ENCODE measurements around the gene SIM2.

- TF ChIP-seq, protein P1, sequence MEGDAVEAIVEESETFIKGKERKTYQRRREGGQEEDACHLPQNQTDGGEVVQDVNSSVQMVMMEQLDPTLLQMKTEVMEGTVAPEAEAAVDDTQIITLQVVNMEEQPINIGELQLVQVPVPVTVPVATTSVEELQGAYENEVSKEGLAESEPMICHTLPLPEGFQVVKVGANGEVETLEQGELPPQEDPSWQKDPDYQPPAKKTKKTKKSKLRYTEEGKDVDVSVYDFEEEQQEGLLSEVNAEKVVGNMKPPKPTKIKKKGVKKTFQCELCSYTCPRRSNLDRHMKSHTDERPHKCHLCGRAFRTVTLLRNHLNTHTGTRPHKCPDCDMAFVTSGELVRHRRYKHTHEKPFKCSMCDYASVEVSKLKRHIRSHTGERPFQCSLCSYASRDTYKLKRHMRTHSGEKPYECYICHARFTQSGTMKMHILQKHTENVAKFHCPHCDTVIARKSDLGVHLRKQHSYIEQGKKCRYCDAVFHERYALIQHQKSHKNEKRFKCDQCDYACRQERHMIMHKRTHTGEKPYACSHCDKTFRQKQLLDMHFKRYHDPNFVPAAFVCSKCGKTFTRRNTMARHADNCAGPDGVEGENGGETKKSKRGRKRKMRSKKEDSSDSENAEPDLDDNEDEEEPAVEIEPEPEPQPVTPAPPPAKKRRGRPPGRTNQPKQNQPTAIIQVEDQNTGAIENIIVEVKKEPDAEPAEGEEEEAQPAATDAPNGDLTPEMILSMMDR (IDR thresholded peaks at IDR 0.05) = no peak
- no peak for TF ChIP-seq POLR2A (IDR thresholded peaks at IDR 0.05)
- no peak for TF ChIP-seq EP300 (IDR thresholded peaks at IDR 0.05)
- TF ChIP-seq POLR2AphosphoS5 (IDR thresholded peaks at IDR 0.05) = no peak
Measured at GRCh38 chr21:36785615-36786014, 86.7 kb downstream of the SIM2 start.

Data from suprapubic skin (tissue), 4 donors.